ENCODE results near the gene PNPLA2. TPM values are rescaled to one million over a fixed set of nuclear protein-coding genes. Genes with fewer than 3 reads are reported as not detected.

The PNPLA2 gene
- total RNA-seq, 4 donors from 2014 or later = 16.9 to 96.2 (median 37.1) TPM

DNA sequence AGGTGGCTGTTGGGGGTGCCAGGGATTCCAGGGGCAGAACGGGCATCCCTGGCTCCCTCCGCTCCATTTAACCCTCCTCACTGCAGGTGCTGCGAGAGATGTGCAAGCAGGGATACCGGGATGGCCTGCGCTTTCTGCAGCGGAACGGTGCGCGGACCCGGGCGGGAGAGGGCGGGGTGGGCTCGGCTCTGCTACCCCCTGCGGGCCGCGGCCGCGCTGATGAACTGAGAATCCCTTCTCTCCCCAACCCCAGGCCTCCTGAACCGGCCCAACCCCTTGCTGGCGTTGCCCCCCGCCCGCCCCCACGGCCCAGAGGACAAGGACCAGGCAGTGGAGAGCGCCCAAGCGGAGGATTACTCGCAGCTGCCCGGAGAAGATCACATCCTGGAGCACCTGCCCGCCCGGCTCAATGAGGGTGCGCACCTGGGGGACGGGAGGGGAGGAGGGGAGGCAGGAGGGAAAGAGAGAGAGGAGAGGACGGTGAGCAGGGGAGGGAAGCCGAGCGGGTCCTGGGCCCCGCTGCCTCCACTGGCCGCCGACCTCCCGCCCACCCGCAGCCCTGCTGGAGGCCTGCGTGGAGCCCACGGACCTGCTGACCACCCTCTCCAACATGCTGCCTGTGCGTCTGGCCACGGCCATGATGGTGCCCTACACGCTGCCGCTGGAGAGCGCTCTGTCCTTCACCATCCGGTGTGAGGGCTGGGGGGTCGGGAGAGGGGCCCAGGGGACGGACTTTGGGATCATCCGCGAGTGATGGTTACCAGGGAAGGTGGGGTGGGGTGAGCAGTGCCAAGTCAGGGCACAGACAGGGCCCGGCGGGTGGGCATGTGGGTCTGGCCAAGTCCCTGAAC, 5.0 kb downstream of the PNPLA2 start:
- Histone ChIP-seq H3K36me3 (no peaks in the 10 kb centered on the region), H3K27me3 (peaks cover 4 to 20% of the 10 kb centered on the region in 2 donors), H3K27ac (no peak overlapping the region), H3K4me1 (peaks cover 0 to 31% of the 10 kb centered on the region in 2 donors), H3K9me3 (no peaks in the 10 kb centered on the region), H3K4me3 (no peak overlapping the region)
- no peak for TF ChIP-seq POLR2A (IDR thresholded peaks at IDR 0.05)
- TF ChIP-seq, protein P1, sequence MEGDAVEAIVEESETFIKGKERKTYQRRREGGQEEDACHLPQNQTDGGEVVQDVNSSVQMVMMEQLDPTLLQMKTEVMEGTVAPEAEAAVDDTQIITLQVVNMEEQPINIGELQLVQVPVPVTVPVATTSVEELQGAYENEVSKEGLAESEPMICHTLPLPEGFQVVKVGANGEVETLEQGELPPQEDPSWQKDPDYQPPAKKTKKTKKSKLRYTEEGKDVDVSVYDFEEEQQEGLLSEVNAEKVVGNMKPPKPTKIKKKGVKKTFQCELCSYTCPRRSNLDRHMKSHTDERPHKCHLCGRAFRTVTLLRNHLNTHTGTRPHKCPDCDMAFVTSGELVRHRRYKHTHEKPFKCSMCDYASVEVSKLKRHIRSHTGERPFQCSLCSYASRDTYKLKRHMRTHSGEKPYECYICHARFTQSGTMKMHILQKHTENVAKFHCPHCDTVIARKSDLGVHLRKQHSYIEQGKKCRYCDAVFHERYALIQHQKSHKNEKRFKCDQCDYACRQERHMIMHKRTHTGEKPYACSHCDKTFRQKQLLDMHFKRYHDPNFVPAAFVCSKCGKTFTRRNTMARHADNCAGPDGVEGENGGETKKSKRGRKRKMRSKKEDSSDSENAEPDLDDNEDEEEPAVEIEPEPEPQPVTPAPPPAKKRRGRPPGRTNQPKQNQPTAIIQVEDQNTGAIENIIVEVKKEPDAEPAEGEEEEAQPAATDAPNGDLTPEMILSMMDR (IDR thresholded peaks at IDR 0.05) = no peak
- intact Hi-C loops (cut with DNase I; ENCODE audit: low total_unique reads) = no loop called here
- DNase-seq = no peak

DNA sequence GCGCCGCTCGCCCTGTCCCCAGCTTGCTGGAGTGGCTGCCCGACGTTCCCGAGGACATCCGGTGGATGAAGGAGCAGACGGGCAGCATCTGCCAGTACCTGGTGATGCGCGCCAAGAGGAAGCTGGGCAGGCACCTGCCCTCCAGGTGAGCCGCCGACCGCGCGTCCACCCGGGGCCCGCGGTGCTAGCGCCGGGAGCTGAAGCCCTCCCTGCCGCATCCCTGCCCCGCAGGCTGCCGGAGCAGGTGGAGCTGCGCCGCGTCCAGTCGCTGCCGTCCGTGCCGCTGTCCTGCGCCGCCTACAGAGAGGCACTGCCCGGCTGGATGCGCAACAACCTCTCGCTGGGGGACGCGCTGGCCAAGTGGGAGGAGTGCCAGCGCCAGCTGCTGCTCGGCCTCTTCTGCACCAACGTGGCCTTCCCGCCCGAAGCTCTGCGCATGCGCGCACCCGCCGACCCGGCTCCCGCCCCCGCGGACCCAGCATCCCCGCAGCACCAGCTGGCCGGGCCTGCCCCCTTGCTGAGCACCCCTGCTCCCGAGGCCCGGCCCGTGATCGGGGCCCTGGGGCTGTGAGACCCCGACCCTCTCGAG, 5.7 kb downstream of the PNPLA2 start:
- Histone ChIP-seq H3K27me3 (peaks cover 11 to 20% of the 10 kb centered on the region in 2 donors), H3K36me3 (no peaks in the 10 kb centered on the region), H3K27ac (no peak overlapping the region), H3K4me3 (no peak overlapping the region), H3K9me3 (no peaks in the 10 kb centered on the region), H3K4me1 (peaks cover 0 to 34% of the 10 kb centered on the region in 2 donors)
- intact Hi-C loops (cut with DNase I; ENCODE audit: low total_unique reads) = no loop called here
- TF ChIP-seq, protein P1 (IDR thresholded peaks at IDR 0.05) = no peak
- no peak for TF ChIP-seq POLR2A (IDR thresholded peaks at IDR 0.05)
- no peak for DNase-seq

DNA sequence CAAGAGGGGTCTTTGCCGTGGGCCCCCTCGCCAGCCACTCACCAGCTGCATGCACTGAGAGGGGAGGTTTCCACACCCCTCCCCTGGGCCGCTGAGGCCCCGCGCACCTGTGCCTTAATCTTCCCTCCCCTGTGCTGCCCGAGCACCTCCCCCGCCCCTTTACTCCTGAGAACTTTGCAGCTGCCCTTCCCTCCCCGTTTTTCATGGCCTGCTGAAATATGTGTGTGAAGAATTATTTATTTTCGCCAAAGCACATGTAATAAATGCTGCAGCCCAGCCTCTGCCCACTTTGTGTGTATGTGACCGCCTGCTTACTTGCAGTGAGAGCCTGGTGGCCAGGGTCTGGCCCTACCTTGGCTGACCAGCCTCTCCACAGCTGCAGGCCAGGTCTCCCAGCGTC, 6.2 kb downstream of the PNPLA2 start:
- Histone ChIP-seq H3K27me3 (peaks cover 16 to 20% of the 10 kb centered on the region in 2 donors), H3K9me3 (no peaks in the 10 kb centered on the region), H3K36me3 (no peaks in the 10 kb centered on the region), H3K4me3 (no peak overlapping the region), H3K27ac (no peak overlapping the region), H3K4me1 (peaks cover 0 to 40% of the 10 kb centered on the region in 2 donors)
- intact Hi-C loops (cut with DNase I; ENCODE audit: low total_unique reads) = no loop called here
- no peak for DNase-seq
- TF ChIP-seq, protein P1 (IDR thresholded peaks at IDR 0.05) = no peak
- no peak for TF ChIP-seq POLR2A (IDR thresholded peaks at IDR 0.05)

DNA sequence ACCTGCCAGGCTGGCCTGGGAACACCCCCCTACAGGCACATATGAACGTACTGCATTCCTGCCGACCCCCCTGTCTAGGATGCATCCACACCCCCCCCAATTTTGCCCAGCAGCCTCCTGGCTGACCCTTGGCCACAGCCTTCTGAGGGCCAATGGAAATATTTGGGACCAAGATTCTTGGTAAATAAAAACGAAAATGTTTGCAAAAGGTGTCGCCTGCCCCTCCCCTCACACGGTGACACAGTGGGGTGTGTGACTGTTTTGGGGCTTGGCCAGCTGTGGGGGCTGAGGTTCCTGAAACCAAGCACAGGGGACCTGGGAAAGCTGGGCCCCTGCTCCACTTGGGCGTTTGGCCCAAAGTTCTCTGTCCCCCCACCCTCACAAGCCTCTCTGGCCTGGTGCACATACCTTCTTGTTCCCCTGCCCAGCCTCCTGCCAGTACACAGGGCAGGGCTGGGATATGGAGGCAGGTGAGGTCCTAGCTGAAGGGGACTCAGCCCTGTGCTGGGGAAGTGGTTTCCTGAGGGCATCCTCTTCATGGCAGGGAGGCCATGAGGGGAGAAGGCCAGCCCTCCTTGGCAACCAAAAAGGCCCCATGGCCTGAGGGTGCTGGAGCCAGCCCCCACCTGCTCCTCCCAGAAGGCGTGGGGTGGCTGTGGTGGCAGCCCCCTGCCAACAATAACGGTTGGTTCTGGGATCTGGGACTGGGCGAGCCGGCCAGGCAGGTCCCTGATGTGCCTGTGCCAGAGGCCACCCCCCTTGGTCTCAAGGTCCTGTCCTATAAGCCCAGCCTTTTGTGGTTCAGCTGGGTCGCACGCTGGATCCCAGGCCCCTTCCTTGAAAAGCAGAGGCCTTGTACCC, 6.9 kb downstream of the PNPLA2 start:
- Histone ChIP-seq H3K4me3 (no peak overlapping the region), H3K4me1 (peaks cover 0 to 41% of the 10 kb centered on the region in 2 donors), H3K27me3 (peaks cover 20 to 23% of the 10 kb centered on the region in 2 donors), H3K9me3 (no peaks in the 10 kb centered on the region), H3K27ac (no peak overlapping the region), H3K36me3 (no peaks in the 10 kb centered on the region)
- DNase-seq = no peak
- TF ChIP-seq, protein P1 (IDR thresholded peaks at IDR 0.05) = no peak
- intact Hi-C loops (cut with DNase I; ENCODE audit: low total_unique reads) = no loop called here

All from uterus (tissue), 4 donors.